B cell (primary cell): Measurements from ENCODE around the gene RNASE2. TPM values are rescaled to one million over a fixed set of nuclear protein-coding genes. Genes with fewer than 3 reads are reported as not detected.
A peak's percentile ranks its signal among the peaks of the same experiment; 100 is the strongest.

Experiments used
- ATAC-seq: fragments of 200-7000 bp; cut with Tn5 transposase; one replicate; pipeline ENCODE4 v1.10.0; 2021; ENCODE audit warnings: low read depth, mild to moderate bottlenecking, moderate number of reproducible peaks, moderate library complexity
- CTCF ChIA-PET: fragments of 350-600 bp; sonication (Branson Sonifier 250); formaldehyde crosslinking; loops from one replicate; lab custom pipeline; 2021; ENCODE audit warnings: antibody characterized with exemption, inconsistent platforms; lab: Charles Lee
- POLR2A ChIA-PET: fragments of 350-600 bp; sonication (Branson Sonifier 250); formaldehyde crosslinking; loops from one replicate; lab custom pipeline; 2021; ENCODE audit warnings: antibody characterized with exemption; lab: Charles Lee
- DNase-seq: peaks from one replicate; pipeline ENCODE4 v3.0.0; 2013
- H2AFZ ChIP-seq: 2 replicates; pipeline ENCODE4 v1.6.1; 2012; ENCODE audit warnings: mild to moderate bottlenecking, low read depth, low read length; ENCODE audit not compliant: insufficient read depth, poor library complexity, severe bottlenecking
- H3K27ac ChIP-seq, 2 donors: 1 replicate in 1 of 2; 2 replicates in 1 of 2; pipeline ENCODE4 v1.5.1; 2012 to 2013; ENCODE audit warnings: low read length in 2 of 2, mild to moderate bottlenecking in 2 of 2, moderate library complexity in 1 of 2
- H3K27me3 ChIP-seq, 4 experiments: fragments of 200-600 bp in 1 of 4; sonication (generic) in 1 of 4; replicated peaks in 1 of 4; 1 replicate in 2 of 4; 2 replicates in 2 of 4; pipeline versions ENCODE4 v1.6.1 to v1.7.0; 2013 to 2016; ENCODE audit warnings: low read length in 3 of 4, mild to moderate bottlenecking in 2 of 4, mixed read lengths in 1 of 4, moderate library complexity in 1 of 4; ENCODE audit not compliant: insufficient read depth in 4 of 4, control insufficient read depth in 3 of 4; ENCODE audit errors: control extremely low read depth in 1 of 4
- H3K36me3 ChIP-seq, 2 experiments: replicated peaks in 1 of 2; 1 replicate in 1 of 2; 2 replicates in 1 of 2; pipeline versions ENCODE4 v1.6.1 to v1.7.1; 2013; ENCODE audit warnings: low read length in 1 of 2; ENCODE audit not compliant: insufficient read depth in 2 of 2, control insufficient read depth in 1 of 2; ENCODE audit errors: control extremely low read depth in 1 of 2, extremely low read depth in 1 of 2
- H3K4me1 ChIP-seq, 2 donors: fragments of 200-600 bp in 1 of 2; sonication (generic) in 1 of 2; 1 replicate in 1 of 2; 2 replicates in 1 of 2; pipeline versions ENCODE4 v1.5.1 to v1.6.1; 2013 to 2017; ENCODE audit warnings: low read length in 2 of 2; ENCODE audit not compliant: control insufficient read depth in 2 of 2, insufficient read depth in 2 of 2
- H3K4me2 ChIP-seq: replicated peaks from 2 replicates; pipeline ENCODE3; 2012; ENCODE audit warnings: mild to moderate bottlenecking, low read depth, low read length; ENCODE audit not compliant: poor library complexity, severe bottlenecking
- H3K4me3 ChIP-seq, 5 experiments: fragments of 200-600 bp in 1 of 5; sonication (generic) in 1 of 5; 1 replicate in 3 of 5; 2 replicates in 2 of 5; pipeline versions ENCODE4 v1.5.1 to v1.7.0; 2011 to 2016; ENCODE audit warnings: low read length in 4 of 5, mild to moderate bottlenecking in 4 of 5, low read depth in 2 of 5, control low read depth in 1 of 5, moderate library complexity in 1 of 5; ENCODE audit not compliant: insufficient read depth in 1 of 5; ENCODE audit errors: control extremely low read depth in 1 of 5, extremely low read depth in 1 of 5
- H3K79me2 ChIP-seq: fragments of 200-600 bp; sonication (generic); one replicate; pipeline ENCODE4 v1.6.0; 2016; ENCODE audit warnings: low read length; ENCODE audit not compliant: control insufficient read depth, insufficient read depth
- H3K9ac ChIP-seq: fragments of 200-600 bp; sonication (generic); 2 replicates; pipeline ENCODE4 v1.6.1; 2017; ENCODE audit warnings: mild to moderate bottlenecking, low read length, moderate library complexity
- H3K9me3 ChIP-seq, 3 donors: one replicate each; pipeline versions ENCODE4 v1.6.1 to v1.7.1; 2013; ENCODE audit warnings: low read length in 2 of 3; ENCODE audit not compliant: control insufficient read depth in 2 of 3, insufficient read depth in 1 of 3; ENCODE audit errors: control extremely low read depth in 1 of 3
- H4K20me1 ChIP-seq: 2 replicates; pipeline ENCODE4 v1.6.0; 2012; ENCODE audit warnings: mild to moderate bottlenecking, low read length; ENCODE audit not compliant: insufficient read depth, control insufficient read depth, poor library complexity, severe bottlenecking
- H3K27ac Mint-ChIP-seq: one replicate; pipeline ENCODE4 v1.8.0; 2021; ENCODE audit warnings: mixed read lengths
- H3K27me3 Mint-ChIP-seq: one replicate; pipeline ENCODE4 v1.8.0; 2021; ENCODE audit warnings: mixed read lengths
- H3K4me1 Mint-ChIP-seq: one replicate; pipeline ENCODE4 v1.8.0; 2021; ENCODE audit warnings: mixed read lengths
- H3K4me3 Mint-ChIP-seq: one replicate; pipeline ENCODE4 v1.8.0; 2021; ENCODE audit warnings: mixed read lengths
- H3K9me3 Mint-ChIP-seq: one replicate; pipeline ENCODE4 v1.8.0; 2022; ENCODE audit warnings: mixed read lengths; ENCODE audit not compliant: insufficient read depth
- EZH2 ChIP-seq: IDR thresholded peaks from 2 replicates; pipeline ENCODE4 v1.6.1; 2012; ENCODE audit warnings: borderline replicate concordance, low read depth, mild to moderate bottlenecking, moderate library complexity, low read length; ENCODE audit not compliant: insufficient read depth, poor library complexity, severe bottlenecking
- WGBS: methylation state at CpG from one replicate; pipeline ENCODE4 v1.1.5; 2013; ENCODE audit warnings: missing lambda C conversion rate; ENCODE audit not compliant: insufficient coverage; 5-methylcytosine and 5-hydroxymethylcytosine counted together
- intact Hi-C: fragments of 100-400 bp; cut with micrococcal nuclease; formaldehyde crosslinking; loops from one replicate; pipeline ENCODE4 v1.10.0; 2022
- polyA plus RNA-seq: library from polyadenylated mRNA; depleted of rRNA; stranded (reverse); fragments of >200 nt; gene quantifications from 2 replicates; pipeline ENCODE4 v1.2.3, GENCODE V29; 2012
- total RNA-seq, 2 donors: library from RNA; stranded (reverse); fragments of 120-200 nt in 1 of 2; gene quantifications; 1 replicate in 1 of 2; 2 replicates in 1 of 2; pipeline versions ENCODE4 v1.2.3 to v1.2.4, GENCODE V29; 2013 to 2022
- TF ChIP-seq, protein P1 (sequence below): fragments of 200-600 bp; IDR thresholded peaks from one replicate; pipeline ENCODE4 v1.8.0; 2022; ENCODE audit warnings: antibody characterized with exemption, mild to moderate bottlenecking

RNASE2 gene
- total and polyA plus RNA-seq, 2 donors (not counting 1 experiment from before 2014, with no cell fraction given) = 0.54 TPM; not detected in 1

GRCh38 chr14:20970983-20971704 is 15.9 kb downstream of the RNASE2 start:
- Histone ChIP-seq H3K9ac (peak overlapping the region; percentile 71), H3K4me3 (peak overlapping the region; percentile 62 to 76 (median 68)), H3K27me3 (peaks cover 0 to 43% (median 10%) of the 10 kb centered on the region in 4 experiments), H3K4me2 (peak overlapping the region; percentile 95), H2AFZ (peak overlapping the region; percentile 94), H3K27ac (no peak overlapping the region), H4K20me1 (no peaks in the 10 kb centered on the region), H3K36me3 (no peaks in the 10 kb centered on the region), H3K9me3 (no peaks in the 10 kb centered on the region), H3K4me1 (peaks cover 8 to 14% of the 10 kb centered on the region in 2 donors), H3K79me2 (no peaks in the 10 kb centered on the region)
- ChIA-PET CTCF (interaction anchor here (0.7 to 7.2 kb wide), 43 partner anchors 8 to 1628 kb away, joined by 3 to 67 read pairs (median 4); partner anchors contain the start of genes ARHGEF40, RNASE6, SLC39A2 and TMEM253), POLR2A (interaction anchor here (0.8 kb wide), 1 partner anchor 12 kb away, joined by 3 read pairs; no protein-coding TSS in a partner anchor)
- intact Hi-C loops = loop anchor here (1.0 to 5.0 kb wide), 7 partner anchors 10 to 359 kb away; partner anchors contain the start of genes METTL17, NDRG2 and RNASE4
- peak overlapping the region; percentile 96 for H3K4me3 Mint-ChIP-seq
- no peaks in the 10 kb centered on the region for H3K9me3 Mint-ChIP-seq
- under 1% methylated on average over 44 of the region's 47 CpGs for WGBS
- peak overlapping the region; percentile 73 for H3K27ac Mint-ChIP-seq
- peak; percentile 89 for DNase-seq
- ATAC-seq = peak; percentile 96
- peaks cover 63% of the 10 kb centered on the region for H3K27me3 Mint-ChIP-seq
- no peak for TF ChIP-seq EZH2
- TF ChIP-seq, protein P1, sequence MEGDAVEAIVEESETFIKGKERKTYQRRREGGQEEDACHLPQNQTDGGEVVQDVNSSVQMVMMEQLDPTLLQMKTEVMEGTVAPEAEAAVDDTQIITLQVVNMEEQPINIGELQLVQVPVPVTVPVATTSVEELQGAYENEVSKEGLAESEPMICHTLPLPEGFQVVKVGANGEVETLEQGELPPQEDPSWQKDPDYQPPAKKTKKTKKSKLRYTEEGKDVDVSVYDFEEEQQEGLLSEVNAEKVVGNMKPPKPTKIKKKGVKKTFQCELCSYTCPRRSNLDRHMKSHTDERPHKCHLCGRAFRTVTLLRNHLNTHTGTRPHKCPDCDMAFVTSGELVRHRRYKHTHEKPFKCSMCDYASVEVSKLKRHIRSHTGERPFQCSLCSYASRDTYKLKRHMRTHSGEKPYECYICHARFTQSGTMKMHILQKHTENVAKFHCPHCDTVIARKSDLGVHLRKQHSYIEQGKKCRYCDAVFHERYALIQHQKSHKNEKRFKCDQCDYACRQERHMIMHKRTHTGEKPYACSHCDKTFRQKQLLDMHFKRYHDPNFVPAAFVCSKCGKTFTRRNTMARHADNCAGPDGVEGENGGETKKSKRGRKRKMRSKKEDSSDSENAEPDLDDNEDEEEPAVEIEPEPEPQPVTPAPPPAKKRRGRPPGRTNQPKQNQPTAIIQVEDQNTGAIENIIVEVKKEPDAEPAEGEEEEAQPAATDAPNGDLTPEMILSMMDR = peak; percentile 94
- peaks cover 11% of the 10 kb centered on the region for H3K4me1 Mint-ChIP-seq

DNA sequence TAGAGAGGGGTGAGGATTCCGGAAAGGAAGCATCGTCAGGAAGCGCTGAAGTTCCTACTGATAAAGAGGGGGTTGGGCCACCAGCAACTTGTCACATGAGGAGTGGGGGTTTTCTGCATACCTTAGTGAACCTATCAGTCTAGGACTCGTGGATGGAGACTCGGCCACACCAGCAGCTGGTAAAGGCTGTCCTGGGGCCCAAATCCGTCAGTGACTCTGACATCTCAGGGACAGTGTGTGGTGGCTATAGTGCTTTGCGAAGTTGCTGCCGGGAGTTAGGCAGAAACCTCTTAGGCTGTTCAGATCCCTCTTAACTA is 16.4 kb downstream of the RNASE2 start:
- no peaks in the 10 kb centered on the region for H3K9me3 ChIP-seq
- H3K9ac ChIP-seq = peak overlapping the region; percentile 71
- POLR2A ChIA-PET = no interaction called here
- H3K27me3 ChIP-seq = peaks cover 0 to 43% (median 10%) of the 10 kb centered on the region in 4 experiments
- 10% methylated on average over 6 of the region's 8 CpGs for WGBS
- H3K27ac Mint-ChIP-seq = peak overlapping the region; percentile 73
- peaks cover 8 to 14% of the 10 kb centered on the region in 2 donors for H3K4me1 ChIP-seq
- CTCF ChIA-PET = interaction anchor here (0.7 to 7.2 kb wide), 24 partner anchors 11 to 644 kb away, joined by 3 to 67 read pairs (median 6); partner anchors contain the start of genes ARHGEF40, RNASE6 and SLC39A2
- no peaks in the 10 kb centered on the region for H3K36me3 ChIP-seq
- peaks cover 11% of the 10 kb centered on the region for H3K4me1 Mint-ChIP-seq
- peak overlapping the region in 4 of 5 experiments; percentile 62 to 76 (median 69) for H3K4me3 ChIP-seq
- H3K9me3 Mint-ChIP-seq = no peaks in the 10 kb centered on the region
- no peak for TF ChIP-seq EZH2
- TF ChIP-seq, protein P1 = no peak
- intact Hi-C loops = loop anchor here (1.0 to 5.0 kb wide), 7 partner anchors 10 to 359 kb away; partner anchors contain the start of genes METTL17, NDRG2 and RNASE4
- H3K27me3 Mint-ChIP-seq = peaks cover 61% of the 10 kb centered on the region
- H3K4me3 Mint-ChIP-seq = peak overlapping the region; percentile 96
- H4K20me1 ChIP-seq = no peaks in the 10 kb centered on the region
- H3K4me2 ChIP-seq = peak overlapping the region; percentile 95
- no peak for DNase-seq
- peak overlapping the region; percentile 94 for H2AFZ ChIP-seq
- no peak overlapping the region for H3K27ac ChIP-seq
- no peak for ATAC-seq
- no peaks in the 10 kb centered on the region for H3K79me2 ChIP-seq
